Fibroblast of skin of scalp (primary cell): ENCODE measurements around the gene RNF152.

ENCODE experiments used
- DNase-seq: peaks from one replicate; pipeline ENCODE4 v3.0.0-alpha.2; 2013

The RNF152 gene

DNA sequence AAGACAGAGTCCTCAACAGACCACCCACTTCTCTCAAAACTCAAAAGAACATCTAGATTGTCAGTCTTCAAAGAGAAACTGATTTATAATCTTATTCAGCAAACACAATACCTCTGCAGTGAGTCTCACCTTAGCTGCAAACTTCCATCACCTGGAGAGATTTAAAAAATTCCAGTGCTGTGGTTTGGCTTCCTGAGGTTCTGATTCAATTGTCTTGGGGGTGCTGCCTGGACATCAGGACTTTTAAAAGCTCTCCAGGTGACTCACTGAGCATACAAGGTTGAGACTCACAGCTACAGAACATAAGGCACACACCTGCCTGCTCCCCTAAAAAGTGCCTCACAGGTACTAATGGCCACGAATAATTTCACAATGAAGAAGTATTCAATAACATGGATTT, 40.3 kb downstream of the RNF152 start:
- DNase-seq: no peak

GRCh38 chr18:61851940-61852451, 40.8 kb downstream of the RNF152 start:
- DNase-seq: peak; percentile 99

DNA sequence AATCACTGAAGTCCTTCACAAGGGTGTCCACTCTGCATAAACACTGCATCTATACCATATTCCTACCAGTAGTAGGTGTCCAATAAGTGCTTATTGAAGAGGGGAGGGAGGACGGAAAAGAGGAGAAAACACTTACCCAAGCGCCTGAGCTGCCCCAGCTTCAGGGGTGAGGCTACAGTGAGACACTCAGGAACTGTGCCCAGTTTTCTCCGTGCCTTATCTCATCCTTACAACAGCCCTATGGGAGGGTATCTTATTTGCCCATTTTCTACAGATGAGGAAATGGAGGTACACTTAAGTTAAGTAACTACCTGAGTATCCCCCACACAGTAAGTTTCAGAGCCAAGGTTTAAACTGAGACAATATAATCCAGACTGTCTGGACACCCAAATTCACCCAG, 41.5 kb downstream of the RNF152 start:
- no peak for DNase-seq

- no peak for DNase-seq
Observed at GRCh38 chr18:61850756-61851155, 42.1 kb downstream of the RNF152 start.

DNA sequence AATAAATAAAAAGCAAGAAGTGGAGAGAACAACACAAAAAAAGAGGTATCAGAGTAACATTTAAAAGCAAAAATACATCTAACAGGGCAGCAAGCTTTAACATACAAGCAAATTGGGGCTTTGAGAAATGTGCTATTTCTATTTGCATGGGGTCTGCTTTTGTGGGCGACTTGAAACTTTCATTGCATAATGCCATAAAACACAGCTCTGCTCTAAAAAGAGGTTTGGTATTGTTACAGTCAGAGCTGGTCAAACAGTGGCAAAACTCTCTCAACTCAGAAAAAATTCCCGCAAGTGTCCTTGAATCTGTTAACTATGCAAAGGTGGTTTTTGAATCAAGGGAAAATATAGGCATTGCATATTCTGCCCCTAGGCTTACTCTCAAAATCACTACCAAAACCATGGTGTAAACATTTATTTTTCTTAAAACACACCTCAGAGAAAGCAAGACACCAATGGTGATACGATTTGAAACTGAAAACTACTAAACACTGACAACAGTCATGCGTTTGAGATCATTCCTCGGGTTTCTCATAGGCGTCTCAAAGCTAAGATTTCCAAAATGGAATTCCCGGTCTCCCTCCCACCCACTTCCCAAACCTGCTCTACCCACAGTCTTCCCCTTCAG, 45.5 kb downstream of the RNF152 start:
- no peak for DNase-seq

- no peak for DNase-seq
Observed at GRCh38 chr18:61845197-61845596, 47.6 kb downstream of the RNF152 start.

DNA sequence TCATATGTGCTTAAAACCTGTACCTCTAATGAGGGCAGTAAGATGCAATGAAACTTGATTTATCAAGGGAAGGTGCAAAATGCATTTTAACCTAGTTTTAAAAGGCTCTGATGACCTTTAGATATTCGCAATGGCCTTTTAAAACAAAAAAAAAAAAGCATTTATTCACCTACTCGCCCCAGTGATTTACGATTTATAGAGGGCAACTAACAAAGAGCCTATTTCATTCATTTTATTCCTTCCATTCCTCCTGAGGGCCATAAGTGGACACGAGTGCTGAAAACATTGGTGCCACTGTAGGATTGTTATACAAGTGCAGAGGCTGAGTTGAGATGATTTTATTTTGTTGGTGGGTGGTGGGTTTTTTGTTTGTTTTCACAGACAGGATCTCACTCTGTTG, 48.1 kb downstream of the RNF152 start:
- no peak for DNase-seq

DNA sequence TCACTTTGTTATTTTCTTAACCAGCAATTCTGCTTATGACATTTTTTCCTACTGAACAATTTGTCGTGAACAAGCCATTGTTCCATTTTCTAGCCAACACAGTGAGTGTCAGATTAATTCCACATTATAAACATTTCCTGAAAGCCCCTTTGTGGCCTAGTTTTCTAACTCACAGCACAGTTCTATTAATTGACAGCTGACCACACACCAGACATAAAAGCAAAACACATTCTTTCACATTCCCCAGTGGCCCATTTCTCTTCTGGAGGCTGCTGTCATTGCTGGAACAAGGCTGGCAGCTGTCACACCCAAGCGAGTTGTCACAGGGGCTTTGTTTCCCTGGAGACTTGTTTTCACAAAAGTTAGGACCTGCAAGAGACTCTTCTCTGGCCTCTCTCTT, 50.7 kb downstream of the RNF152 start:
- peak; percentile 75 for DNase-seq

- DNase-seq: no peak
Observed at GRCh38 chr18:61841706-61842105, 51.1 kb downstream of the RNF152 start.

GRCh38 chr18:61840324-61840723, 52.5 kb downstream of the RNF152 start:
- DNase-seq: no peak

DNA sequence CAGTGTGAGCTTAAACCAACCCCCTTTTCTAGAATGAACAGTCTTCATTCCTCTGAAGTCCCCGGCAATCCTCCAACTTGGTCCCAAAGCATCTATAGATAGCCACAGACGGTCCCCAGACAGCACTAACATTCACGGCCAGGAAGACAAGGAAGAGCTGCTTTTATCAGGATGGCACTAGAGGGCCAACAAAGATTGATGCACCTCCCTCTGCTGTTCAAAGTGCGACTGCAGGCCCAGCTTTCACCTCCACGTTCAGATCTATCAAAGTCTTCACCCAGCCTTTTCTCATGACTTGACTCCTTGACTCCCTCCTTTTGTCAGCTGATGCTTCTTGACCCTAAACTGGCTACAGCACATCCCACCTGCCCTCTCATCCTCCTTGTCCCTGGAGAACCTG, 54.3 kb downstream of the RNF152 start:
- DNase-seq: no peak

- peak; percentile 55 for DNase-seq
Observed at GRCh38 chr18:61833978-61834377, 58.8 kb downstream of the RNF152 start.

- peak; percentile 79 for DNase-seq
Observed at GRCh38 chr18:61833387-61833786, 59.4 kb downstream of the RNF152 start.

DNA sequence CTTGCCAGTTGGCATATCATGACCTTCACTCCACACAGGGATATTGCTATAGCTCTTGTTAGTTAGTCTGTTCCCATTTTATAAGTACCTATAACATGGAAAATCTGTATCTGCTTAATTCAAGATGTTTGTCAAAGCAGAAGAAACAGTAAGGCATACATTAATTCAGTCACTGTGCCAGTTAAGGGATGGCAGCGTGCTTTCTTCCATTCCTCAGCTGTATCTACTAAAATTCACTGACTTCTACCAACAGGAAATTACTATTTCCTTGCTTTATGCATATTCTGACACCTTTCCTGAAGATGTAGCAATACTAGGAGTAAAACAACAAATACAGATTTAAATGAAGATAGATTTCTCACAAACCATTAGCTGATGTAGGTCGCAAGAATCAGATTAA, 59.9 kb downstream of the RNF152 start:
- no peak for DNase-seq

- no peak for DNase-seq
Observed at GRCh38 chr18:61831071-61831470, 61.7 kb downstream of the RNF152 start.

- no peak for DNase-seq
Observed at GRCh38 chr18:61829108-61829507, 63.7 kb downstream of the RNF152 start.

DNA sequence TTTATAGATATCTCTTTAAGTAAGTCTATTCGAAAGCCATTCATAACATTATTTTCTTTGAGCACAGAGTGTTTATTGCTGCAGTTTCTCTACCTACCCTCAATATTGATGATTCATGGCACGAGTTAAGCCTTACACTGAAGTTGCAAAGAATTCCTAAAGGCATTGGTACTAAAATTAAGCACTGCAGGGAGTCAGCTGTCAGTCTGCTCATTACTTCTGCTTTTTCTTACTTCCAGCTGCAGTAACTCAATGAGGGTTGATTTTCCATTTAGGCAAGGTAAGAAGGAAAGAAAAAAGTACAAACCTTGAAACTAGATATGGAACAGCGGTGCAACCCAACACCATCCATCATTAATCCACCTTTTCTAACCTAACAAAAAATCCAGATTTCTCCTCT, 65.2 kb downstream of the RNF152 start:
- DNase-seq: no peak

GRCh38 chr18:61825386-61825785, 67.4 kb downstream of the RNF152 start:
- peak; percentile 84 for DNase-seq

GRCh38 chr18:61824733-61825363, 68.0 kb downstream of the RNF152 start:
- DNase-seq: no peak

- no peak for DNase-seq
Observed at GRCh38 chr18:61823595-61823994, 69.2 kb downstream of the RNF152 start.

DNA sequence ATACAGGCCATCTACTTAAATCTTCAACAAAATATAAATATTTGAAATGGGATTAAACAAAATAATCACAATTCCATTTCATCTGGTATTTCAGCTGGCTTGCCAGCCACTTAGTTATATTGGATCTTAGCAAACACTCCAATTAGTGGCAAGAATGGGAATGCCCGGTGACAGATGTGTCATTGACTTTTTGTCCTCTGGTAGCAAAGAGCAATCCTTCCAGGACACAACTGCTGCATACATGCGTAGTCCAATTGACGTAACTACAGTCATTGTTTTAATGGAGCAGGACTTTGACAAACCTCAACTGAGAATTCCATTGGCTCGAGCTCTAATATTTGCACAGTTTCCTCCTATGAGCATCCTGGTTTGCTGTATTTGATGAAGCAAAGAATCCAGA, 69.9 kb downstream of the RNF152 start:
- DNase-seq: no peak

GRCh38 chr18:61821748-61822147, 71.1 kb downstream of the RNF152 start:
- DNase-seq: no peak

- no peak for DNase-seq
Observed at GRCh38 chr18:61820882-61821281, 71.9 kb downstream of the RNF152 start.

- peak; percentile 47 for DNase-seq
Observed at GRCh38 chr18:61817086-61817485, 75.7 kb downstream of the RNF152 start.
